Measurements from ENCODE around the gene CDC27. TPM values are rescaled to one million over a fixed set of nuclear protein-coding genes. Genes with fewer than 3 reads are reported as not detected.
"Not testable (repeated sequence)": the region's sequence is repeated elsewhere in the genome, so short reads cannot be mapped to it uniquely, and the experiment has no call there.

Gene CDC27
- total RNA-seq, 1 donor from 2014 or later = 137 TPM

DNA sequence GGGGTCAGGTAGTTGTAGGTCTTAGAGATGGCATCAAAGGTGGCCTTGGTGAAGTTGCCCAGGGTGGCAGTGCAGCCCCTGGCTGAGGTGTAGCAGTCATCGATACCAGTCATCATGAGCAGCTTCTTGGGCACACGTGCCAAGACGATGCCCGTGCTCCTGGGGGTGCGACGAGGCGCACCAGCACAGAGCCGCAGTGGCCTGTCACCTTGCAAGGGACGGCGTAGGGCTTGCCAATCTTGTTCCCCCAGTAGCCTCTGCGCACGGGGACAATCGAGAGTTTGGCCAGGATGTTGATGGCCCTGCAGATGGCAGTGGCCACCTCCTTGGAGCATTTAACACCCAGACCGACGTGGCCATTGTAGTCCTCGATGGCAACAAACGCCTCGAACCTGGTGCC, 29.8 kb downstream of the CDC27 start:
- H3K36me3 ChIP-seq (ENCODE audit: insufficient read depth, low read length) = peaks cover 34% of the 10 kb centered on the region
- H3K4me2 ChIP-seq (ENCODE audit: low read length) = no peak overlapping the region
- H4K20me1 ChIP-seq (ENCODE audit: insufficient read depth, low read length) = peaks cover 17% of the 10 kb centered on the region
- no peak overlapping the region for H3K9ac ChIP-seq (ENCODE audit: low read length)
- no peaks in the 10 kb centered on the region for H3K27me3 Mint-ChIP-seq (ENCODE audit: low read depth, unreplicated experiment)
- FAIRE-seq = no peak
- no peak overlapping the region for H2AFZ ChIP-seq (ENCODE audit: low read depth, low read length)
- H3K9me3 ChIP-seq (ENCODE audit: insufficient read depth, low read depth, low read length) = no peaks in the 10 kb centered on the region
- no peak overlapping the region for H3K27ac Mint-ChIP-seq (ENCODE audit: unreplicated experiment)
- no peaks in the 10 kb centered on the region for H3K27me3 ChIP-seq (ENCODE audit: insufficient read depth, low read length)
- H3K79me2 ChIP-seq (ENCODE audit: insufficient read depth, low read length) = peaks cover 19% of the 10 kb centered on the region
- H3K4me1 Mint-ChIP-seq (ENCODE audit: low read depth, unreplicated experiment) = no peaks in the 10 kb centered on the region
- H3K27ac ChIP-seq (ENCODE audit: low read depth, low read length) = no peak overlapping the region
- peaks cover 25% of the 10 kb centered on the region for H3K36me3 Mint-ChIP-seq (ENCODE audit: low read depth, unreplicated experiment)
- no peaks in the 10 kb centered on the region for H3K4me1 ChIP-seq (ENCODE audit: insufficient read depth, low read length)
- no peak for DNase-seq (ENCODE audit: low read depth)
- no peaks in the 10 kb centered on the region for H3K9me3 Mint-ChIP-seq (ENCODE audit: unreplicated experiment)
- TF ChIP-seq EZH2 (IDR thresholded peaks at IDR 0.05; ENCODE audit: insufficient read depth, low read length) (no peak), CTCF (IDR thresholded peaks at IDR 0.05; ENCODE audit: insufficient read depth, low read depth, low read length) (no peak)
- H3K4me3 ChIP-seq (ENCODE audit: insufficient read depth, low read depth, low read length) = no peak overlapping the region
- H3K4me3 Mint-ChIP-seq (ENCODE audit: unreplicated experiment) = no peak overlapping the region

GRCh38 chr17:47145351-47145750, 43.7 kb downstream of the CDC27 start:
- no peak overlapping the region for H3K4me3 ChIP-seq (ENCODE audit: insufficient read depth, low read depth, low read length)
- H3K4me1 ChIP-seq (ENCODE audit: insufficient read depth, low read length) = no peaks in the 10 kb centered on the region
- no peak for FAIRE-seq
- no peak overlapping the region for H2AFZ ChIP-seq (ENCODE audit: low read depth, low read length)
- no peaks in the 10 kb centered on the region for H3K4me1 Mint-ChIP-seq (ENCODE audit: low read depth, unreplicated experiment)
- DNase-seq (ENCODE audit: low read depth) = no peak
- H3K27ac ChIP-seq (ENCODE audit: low read depth, low read length) = no peak overlapping the region
- peaks cover 24% of the 10 kb centered on the region for H3K36me3 Mint-ChIP-seq (ENCODE audit: low read depth, unreplicated experiment)
- no peak for TF ChIP-seq EZH2 (IDR thresholded peaks at IDR 0.05; ENCODE audit: insufficient read depth, low read length)
- TF ChIP-seq CTCF (IDR thresholded peaks at IDR 0.05; ENCODE audit: insufficient read depth, low read depth, low read length) = no peak
- H3K9ac ChIP-seq (ENCODE audit: low read length) = no peak overlapping the region
- peaks cover 59% of the 10 kb centered on the region for H3K36me3 ChIP-seq (ENCODE audit: insufficient read depth, low read length)
- H3K79me2 ChIP-seq (ENCODE audit: insufficient read depth, low read length) = peaks cover 29% of the 10 kb centered on the region
- H3K27me3 Mint-ChIP-seq (ENCODE audit: low read depth, unreplicated experiment) = no peaks in the 10 kb centered on the region
- H4K20me1 ChIP-seq (ENCODE audit: insufficient read depth, low read length) = peaks cover 17% of the 10 kb centered on the region
- H3K27ac Mint-ChIP-seq (ENCODE audit: unreplicated experiment) = peak overlapping the region; percentile 47
- H3K9me3 Mint-ChIP-seq (ENCODE audit: unreplicated experiment) = no peaks in the 10 kb centered on the region
- no peaks in the 10 kb centered on the region for H3K9me3 ChIP-seq (ENCODE audit: insufficient read depth, low read depth, low read length)
- no peak overlapping the region for H3K4me2 ChIP-seq (ENCODE audit: low read length)
- H3K27me3 ChIP-seq (ENCODE audit: insufficient read depth, low read length) = no peaks in the 10 kb centered on the region
- H3K4me3 Mint-ChIP-seq (ENCODE audit: unreplicated experiment) = no peak overlapping the region

- H3K36me3 Mint-ChIP-seq (ENCODE audit: low read depth, unreplicated experiment) = peaks cover 26% of the 10 kb centered on the region
- H3K4me1 Mint-ChIP-seq (ENCODE audit: low read depth, unreplicated experiment) = no peaks in the 10 kb centered on the region
- no peak for FAIRE-seq
Observed at GRCh38 chr17:47135235-47135634, 53.9 kb downstream of the CDC27 start.

GRCh38 chr17:47134354-47134753, 54.7 kb downstream of the CDC27 start:
- not testable (repeated sequence) for H3K4me2 ChIP-seq (ENCODE audit: low read length); H3K27ac ChIP-seq (ENCODE audit: low read depth, low read length); H3K27ac Mint-ChIP-seq (ENCODE audit: unreplicated experiment); H3K79me2 ChIP-seq (ENCODE audit: insufficient read depth, low read length); H3K27me3 ChIP-seq (ENCODE audit: insufficient read depth, low read length); H3K4me1 ChIP-seq (ENCODE audit: insufficient read depth, low read length); H3K4me3 Mint-ChIP-seq (ENCODE audit: unreplicated experiment); H3K4me1 Mint-ChIP-seq (ENCODE audit: low read depth, unreplicated experiment); FAIRE-seq; H3K9ac ChIP-seq (ENCODE audit: low read length); H3K4me3 ChIP-seq (ENCODE audit: insufficient read depth, low read depth, low read length); H2AFZ ChIP-seq (ENCODE audit: low read depth, low read length); H3K27me3 Mint-ChIP-seq (ENCODE audit: low read depth, unreplicated experiment); DNase-seq (ENCODE audit: low read depth); H3K9me3 ChIP-seq (ENCODE audit: insufficient read depth, low read depth, low read length); H4K20me1 ChIP-seq (ENCODE audit: insufficient read depth, low read length); H3K9me3 Mint-ChIP-seq (ENCODE audit: unreplicated experiment)
- H3K36me3 Mint-ChIP-seq (ENCODE audit: low read depth, unreplicated experiment) = peaks cover 26% of the 10 kb centered on the region
- peaks cover 53% of the 10 kb centered on the region for H3K36me3 ChIP-seq (ENCODE audit: insufficient read depth, low read length)

More at GRCh38 chr17:47135235-47135634, 53.9 kb downstream of the CDC27 start:
- TF ChIP-seq EZH2 (IDR thresholded peaks at IDR 0.05; ENCODE audit: insufficient read depth, low read length) (no peak), CTCF (IDR thresholded peaks at IDR 0.05; ENCODE audit: insufficient read depth, low read depth, low read length) (no peak)
- no peaks in the 10 kb centered on the region for H3K27me3 Mint-ChIP-seq (ENCODE audit: low read depth, unreplicated experiment)
- Histone ChIP-seq H3K9me3 (ENCODE audit: insufficient read depth, low read depth, low read length) (no peaks in the 10 kb centered on the region), H2AFZ (ENCODE audit: low read depth, low read length) (no peak overlapping the region), H3K4me1 (ENCODE audit: insufficient read depth, low read length) (no peaks in the 10 kb centered on the region), H3K27me3 (ENCODE audit: insufficient read depth, low read length) (no peaks in the 10 kb centered on the region), H3K27ac (ENCODE audit: low read depth, low read length) (no peak overlapping the region), H3K9ac (ENCODE audit: low read length) (no peak overlapping the region), H3K79me2 (ENCODE audit: insufficient read depth, low read length) (no peaks in the 10 kb centered on the region), H3K4me3 (ENCODE audit: insufficient read depth, low read depth, low read length) (no peak overlapping the region), H4K20me1 (ENCODE audit: insufficient read depth, low read length) (peaks cover 6% of the 10 kb centered on the region), H3K36me3 (ENCODE audit: insufficient read depth, low read length) (peaks cover 53% of the 10 kb centered on the region), H3K4me2 (ENCODE audit: low read length) (no peak overlapping the region)
- no peaks in the 10 kb centered on the region for H3K9me3 Mint-ChIP-seq (ENCODE audit: unreplicated experiment)
- no peak overlapping the region for H3K27ac Mint-ChIP-seq (ENCODE audit: unreplicated experiment)
- H3K4me3 Mint-ChIP-seq (ENCODE audit: unreplicated experiment) = no peak overlapping the region
- no peak for DNase-seq (ENCODE audit: low read depth)
